ENCODE measurements around the gene SCOC.

- TF ChIP-seq ZNF274 (IDR thresholded peaks at IDR 0.05; ENCODE audit: low read depth, low read length) (no peak), SUZ12 (IDR thresholded peaks at IDR 0.05; ENCODE audit: extremely low read depth, insufficient read depth, insufficient read length) (no peak)
These were observed 14.6 kb downstream of the SCOC start for GRCh38 chr4:140388015-140388414.
